LNCaP clone FGC (cell line): ENCODE data around the gene GIPC1.
"Not testable (repeated sequence)": the region's sequence is repeated elsewhere in the genome, so short reads cannot be mapped to it uniquely, and the experiment has no call there.

Source experiments
- DNase-seq: peaks from one replicate; pipeline ENCODE4 v3.0.0-alpha.2; 2011; ENCODE audit warnings: low read depth
- H3K4me3 ChIP-seq: 2 replicates; pipeline ENCODE4 v1.5.1; 2011; ENCODE audit warnings: mild to moderate bottlenecking, low read depth, low read length, control low read depth
- TF ChIP-seq, protein P1 (sequence below): IDR thresholded peaks from 2 replicates; pipeline ENCODE4 v1.5.1; 2012; ENCODE audit warnings: mild to moderate bottlenecking; ENCODE audit not compliant: control insufficient read depth, insufficient read depth; ENCODE audit errors: extremely low read depth

The GIPC1 gene

DNA sequence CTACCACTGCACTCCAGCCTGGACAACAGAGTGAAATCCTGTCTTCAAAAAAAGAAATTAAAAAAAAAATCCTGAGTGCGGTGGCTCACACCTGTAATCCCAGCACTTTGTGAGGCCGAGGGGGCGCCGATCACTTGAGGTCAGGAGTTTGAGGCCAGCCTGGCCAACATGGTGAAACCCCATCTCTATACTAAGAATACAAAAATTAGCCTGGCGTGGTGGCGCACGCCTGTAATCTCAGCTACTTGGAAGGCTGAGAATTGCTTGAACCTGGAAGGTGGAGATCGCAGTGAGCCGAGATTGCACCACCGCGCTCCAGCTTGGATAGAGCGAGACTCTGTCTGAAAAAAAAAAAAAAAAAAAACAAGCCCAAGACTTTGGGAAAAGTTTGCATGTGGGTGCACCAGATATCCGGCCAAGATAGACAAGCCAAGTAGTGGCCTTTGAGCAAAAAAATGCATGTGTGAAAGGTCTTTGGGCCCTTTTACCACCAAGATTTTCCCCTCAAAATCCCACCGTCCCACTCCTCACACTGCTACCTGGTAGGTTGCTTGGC, 16.6 kb upstream of the GIPC1 start:
- no peak overlapping the region for H3K4me3 ChIP-seq
- TF ChIP-seq, protein P1, sequence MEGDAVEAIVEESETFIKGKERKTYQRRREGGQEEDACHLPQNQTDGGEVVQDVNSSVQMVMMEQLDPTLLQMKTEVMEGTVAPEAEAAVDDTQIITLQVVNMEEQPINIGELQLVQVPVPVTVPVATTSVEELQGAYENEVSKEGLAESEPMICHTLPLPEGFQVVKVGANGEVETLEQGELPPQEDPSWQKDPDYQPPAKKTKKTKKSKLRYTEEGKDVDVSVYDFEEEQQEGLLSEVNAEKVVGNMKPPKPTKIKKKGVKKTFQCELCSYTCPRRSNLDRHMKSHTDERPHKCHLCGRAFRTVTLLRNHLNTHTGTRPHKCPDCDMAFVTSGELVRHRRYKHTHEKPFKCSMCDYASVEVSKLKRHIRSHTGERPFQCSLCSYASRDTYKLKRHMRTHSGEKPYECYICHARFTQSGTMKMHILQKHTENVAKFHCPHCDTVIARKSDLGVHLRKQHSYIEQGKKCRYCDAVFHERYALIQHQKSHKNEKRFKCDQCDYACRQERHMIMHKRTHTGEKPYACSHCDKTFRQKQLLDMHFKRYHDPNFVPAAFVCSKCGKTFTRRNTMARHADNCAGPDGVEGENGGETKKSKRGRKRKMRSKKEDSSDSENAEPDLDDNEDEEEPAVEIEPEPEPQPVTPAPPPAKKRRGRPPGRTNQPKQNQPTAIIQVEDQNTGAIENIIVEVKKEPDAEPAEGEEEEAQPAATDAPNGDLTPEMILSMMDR = no peak
- DNase-seq = no peak

DNA sequence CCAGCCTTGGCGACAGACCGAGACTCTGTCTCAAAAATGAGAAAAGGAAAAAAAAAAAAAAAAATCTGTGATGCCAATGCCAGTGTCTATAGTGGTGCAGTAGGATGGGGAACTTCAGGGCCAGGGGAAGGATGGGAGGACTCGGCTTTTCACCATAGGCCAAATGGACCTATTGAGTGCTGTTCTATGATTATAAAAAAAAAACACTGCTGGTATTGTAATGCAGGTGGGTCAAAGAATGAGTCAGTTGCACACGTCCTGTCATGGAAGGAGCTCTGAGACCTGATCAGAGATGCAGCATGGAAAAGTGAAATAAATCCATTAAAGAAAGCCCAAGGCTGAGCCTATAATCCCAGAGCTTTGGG, 15.3 kb upstream of the GIPC1 start:
- no peak overlapping the region for H3K4me3 ChIP-seq
- TF ChIP-seq, protein P1 = no peak
- DNase-seq = no peak

DNA sequence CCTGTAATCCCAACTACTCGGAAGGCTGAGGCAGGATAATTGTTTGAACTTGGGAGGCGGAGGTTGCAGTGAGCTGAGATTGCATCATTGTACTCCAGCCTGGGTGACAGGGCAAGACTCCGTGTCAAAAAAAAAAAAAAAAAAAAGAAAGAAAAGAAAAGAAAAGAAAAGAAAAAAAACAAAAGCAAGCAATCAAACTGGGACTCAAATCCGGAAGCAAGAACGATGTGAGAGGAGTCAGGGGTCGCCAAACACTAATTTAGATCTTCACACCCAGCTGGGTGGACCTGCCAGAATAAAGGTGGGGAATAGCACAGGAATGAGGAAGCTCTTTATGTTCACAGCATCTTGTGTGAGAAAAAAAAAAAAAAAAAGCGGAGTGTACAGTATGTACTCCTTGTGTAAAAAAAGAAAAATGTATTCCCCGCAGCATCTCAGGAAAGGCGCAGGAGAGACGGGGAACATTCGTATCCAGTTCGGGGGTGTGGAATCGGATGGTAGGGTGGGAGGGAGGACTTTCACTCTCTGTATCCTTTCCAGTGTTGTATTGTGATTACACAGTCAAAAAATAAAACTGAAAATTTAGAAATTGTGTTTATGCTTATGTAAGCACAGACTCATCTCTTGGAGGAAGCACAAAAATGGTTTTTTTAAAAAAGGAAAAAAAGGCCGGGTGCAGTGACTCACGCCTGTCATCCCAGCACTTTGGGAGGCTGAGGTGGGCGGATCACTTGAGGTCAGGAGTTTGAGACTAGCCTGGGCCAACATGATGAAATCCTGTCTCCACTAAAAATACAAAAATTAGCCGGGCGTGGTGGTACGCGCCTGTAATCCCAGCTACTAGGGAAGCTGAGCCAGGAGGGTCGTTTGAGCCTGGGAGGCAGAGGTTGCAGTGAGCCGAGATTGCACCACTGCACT, 14.6 kb upstream of the GIPC1 start:
- TF ChIP-seq, protein P1 = no peak
- no peak overlapping the region for H3K4me3 ChIP-seq
- DNase-seq = no peak

DNA sequence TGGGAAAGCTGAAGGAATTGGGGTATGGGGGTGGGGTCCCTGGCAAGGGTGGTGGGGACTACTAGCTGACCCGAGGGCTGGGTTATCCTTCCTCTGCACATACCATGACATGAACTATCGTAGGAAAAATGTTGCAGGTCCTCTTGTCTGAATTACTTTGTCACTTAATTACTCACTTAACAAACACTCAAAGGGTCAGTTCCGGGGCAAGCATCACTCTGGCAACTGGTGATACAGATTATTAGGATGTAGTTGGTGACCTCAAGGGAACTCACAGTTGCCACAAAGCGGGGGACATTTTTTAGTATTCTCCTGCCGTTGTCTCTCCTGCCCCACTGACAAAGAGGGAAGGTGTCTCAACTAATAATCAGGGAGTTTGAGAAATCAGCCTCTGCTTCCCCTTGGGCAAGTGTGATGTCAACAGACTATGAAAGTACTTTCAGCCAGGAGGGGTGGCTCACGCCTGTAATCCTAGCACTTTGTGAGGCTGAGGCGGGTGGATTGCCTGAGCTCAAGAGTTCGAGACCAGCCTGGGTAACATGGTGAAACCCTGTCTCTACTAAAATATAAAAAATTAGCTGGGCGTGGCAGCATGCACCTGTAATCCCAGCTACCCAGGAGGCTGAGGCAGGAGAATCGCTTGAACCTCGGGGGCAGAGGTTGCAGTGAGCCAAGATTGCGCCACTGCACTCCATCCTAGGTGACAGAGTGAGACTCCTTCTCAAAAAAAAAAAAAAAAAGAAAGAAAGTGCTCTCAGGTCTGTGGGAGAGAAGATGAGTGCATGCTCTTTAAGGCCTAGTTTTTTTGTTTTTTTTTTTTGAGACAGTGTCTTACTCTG, 12.0 kb upstream of the GIPC1 start:
- TF ChIP-seq, protein P1 = no peak
- H3K4me3 ChIP-seq = no peak overlapping the region
- DNase-seq = no peak

DNA sequence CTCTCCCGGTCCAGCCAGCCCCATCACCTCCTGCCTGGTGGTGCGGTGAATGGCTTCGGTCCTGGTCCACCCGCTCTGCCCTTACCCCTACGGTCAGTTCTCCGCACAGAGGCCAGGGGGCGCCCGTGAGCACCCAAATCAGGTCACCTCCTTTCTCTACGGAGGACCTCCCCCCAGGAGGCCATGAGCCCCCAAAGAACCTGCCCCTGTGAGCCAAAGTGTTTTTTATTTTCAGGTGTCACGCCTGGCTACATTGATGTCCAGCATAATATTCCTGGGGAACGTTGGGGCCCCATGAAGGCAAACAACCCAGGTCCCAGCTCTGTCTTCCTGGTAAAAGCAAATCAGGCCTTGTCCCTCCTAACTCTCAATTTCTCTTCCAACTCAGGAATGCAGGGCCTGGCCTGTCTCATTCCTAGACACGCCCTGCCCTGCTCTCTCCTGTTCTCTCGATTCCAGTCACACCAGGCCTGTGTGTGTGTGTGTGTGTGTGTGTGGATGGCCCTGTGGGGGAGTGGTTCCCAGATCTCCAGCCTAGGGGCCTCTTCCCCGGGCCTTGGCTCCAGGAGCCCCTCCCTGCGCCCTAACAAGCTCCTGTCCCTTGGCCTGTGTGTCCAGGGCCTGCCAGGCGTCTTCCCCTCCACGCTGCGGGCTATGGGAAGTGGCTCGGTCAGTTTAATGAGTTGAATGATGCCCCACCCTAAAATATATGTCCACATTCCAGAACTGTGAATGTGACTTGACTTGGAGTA, 9.7 kb upstream of the GIPC1 start:
- no peak overlapping the region for H3K4me3 ChIP-seq
- TF ChIP-seq, protein P1 = peak; percentile 78
- DNase-seq = no peak

DNA sequence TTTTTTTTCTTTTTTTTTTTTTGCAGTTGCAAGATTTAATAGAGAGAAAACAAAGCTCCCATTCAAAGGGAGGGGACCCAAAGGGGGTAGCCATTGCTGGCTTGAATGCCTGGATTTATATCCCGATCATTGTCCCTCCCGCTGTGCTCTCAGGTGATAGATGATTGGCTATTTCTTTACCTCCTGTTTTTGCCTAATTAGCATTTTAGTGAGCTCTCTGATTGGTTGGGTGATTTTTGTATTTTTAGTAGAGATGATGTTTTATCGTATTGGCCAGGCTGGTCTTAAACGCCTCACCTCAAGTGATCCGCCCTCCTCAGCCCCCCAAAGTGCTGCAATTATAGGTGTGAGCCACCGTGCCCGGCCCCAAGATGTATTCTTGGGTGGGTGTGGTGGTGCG, 8.6 kb upstream of the GIPC1 start:
- DNase-seq, H3K4me3 ChIP-seq: not testable (repeated sequence)

DNA sequence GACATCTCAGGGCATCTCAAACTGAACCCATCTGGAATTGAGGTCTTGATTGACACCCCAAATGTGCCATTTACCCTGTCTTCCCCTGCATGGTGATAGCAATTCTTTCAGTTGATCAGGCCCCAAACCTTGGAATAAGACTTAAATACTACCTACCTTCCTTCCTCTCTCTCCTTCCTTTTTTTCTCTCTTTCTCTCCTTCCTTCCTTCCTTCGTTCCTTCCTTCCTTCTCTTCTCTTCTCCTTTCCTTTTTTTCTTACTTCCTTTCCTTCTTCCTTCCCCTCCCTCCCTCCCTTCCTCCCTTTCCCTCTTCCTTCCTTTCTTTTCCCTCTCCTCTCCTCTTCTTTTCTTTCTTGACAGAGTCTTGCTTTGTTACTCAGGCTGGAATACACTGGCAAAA, 7.4 kb upstream of the GIPC1 start:
- H3K4me3 ChIP-seq = no peak overlapping the region
- TF ChIP-seq, protein P1 = no peak
- no peak for DNase-seq
